ENCODE data around the gene TMC2.

Gene TMC2

GRCh38 chr20:2595076-2595475, 58.7 kb downstream of the TMC2 start:
- no peak for DNase-seq

GRCh38 chr20:2596673-2597279, 60.4 kb downstream of the TMC2 start:
- no peak for DNase-seq

GRCh38 chr20:2599288-2600006, 63.1 kb downstream of the TMC2 start:
- no peak for DNase-seq

GRCh38 chr20:2602046-2602735, 65.8 kb downstream of the TMC2 start:
- no peak for DNase-seq

- DNase-seq: no peak
These were observed 66.4 kb downstream of the TMC2 start for GRCh38 chr20:2602746-2603145.

GRCh38 chr20:2603816-2604505, 67.6 kb downstream of the TMC2 start:
- no peak for DNase-seq

- DNase-seq: no peak
These were observed 68.1 kb downstream of the TMC2 start for GRCh38 chr20:2604506-2604835.

GRCh38 chr20:2606507-2607006, 70.2 kb downstream of the TMC2 start:
- no peak for DNase-seq

- DNase-seq: no peak
These were observed 74.0 kb downstream of the TMC2 start for GRCh38 chr20:2610326-2610725.

GRCh38 chr20:2610941-2611720, 74.8 kb downstream of the TMC2 start:
- no peak for DNase-seq

GRCh38 chr20:2612073-2612472, 75.7 kb downstream of the TMC2 start:
- no peak for DNase-seq

- no peak for DNase-seq
These were observed 80.3 kb downstream of the TMC2 start for GRCh38 chr20:2616634-2617033.

GRCh38 chr20:2617099-2617714, 80.8 kb downstream of the TMC2 start:
- DNase-seq: no peak

GRCh38 chr20:2618815-2619214, 82.4 kb downstream of the TMC2 start:
- DNase-seq: no peak

- no peak for DNase-seq
These were observed 83.0 kb downstream of the TMC2 start for GRCh38 chr20:2619337-2619736.

GRCh38 chr20:2619961-2620595, 83.7 kb downstream of the TMC2 start:
- DNase-seq: no peak

GRCh38 chr20:2624190-2624589, 87.8 kb downstream of the TMC2 start:
- DNase-seq: no peak

GRCh38 chr20:2625062-2625461, 88.7 kb downstream of the TMC2 start:
- DNase-seq: no peak

- DNase-seq: no peak
These were observed 90.6 kb downstream of the TMC2 start for GRCh38 chr20:2626853-2627541.

- DNase-seq: no peak
These were observed 94.9 kb downstream of the TMC2 start for GRCh38 chr20:2631228-2631627.

GRCh38 chr20:2633381-2633780, 97.0 kb downstream of the TMC2 start:
- no peak for DNase-seq

Measured in left hindlimb (tissue), 1 donor.